CD14-positive monocyte (primary cell): Measurements from ENCODE around the gene ZNF451. TPM values are rescaled to one million over a fixed set of nuclear protein-coding genes. Genes with fewer than 3 reads are reported as not detected.

ENCODE experiments used
- DNase-seq, 3 donors: peaks; one replicate each; pipeline ENCODE4 v3.0.0-alpha.2; 2011 to 2022
- H2AFZ ChIP-seq: 2 replicates; pipeline ENCODE4 v1.6.0; 2012; ENCODE audit warnings: mild to moderate bottlenecking, low read depth, low read length, inconsistent platforms; ENCODE audit not compliant: insufficient read depth, poor library complexity, severe bottlenecking
- H3K27ac ChIP-seq, 2 donors: 1 replicate in 1 of 2; 2 replicates in 1 of 2; pipeline ENCODE4 v1.5.1; 2012 to 2013; ENCODE audit warnings: low read length in 2 of 2, control low read depth in 1 of 2, inconsistent platforms in 1 of 2, low read depth in 1 of 2, mild to moderate bottlenecking in 1 of 2
- H3K27me3 ChIP-seq, 2 donors: one replicate each; pipeline versions ENCODE4 v1.6.0 to v1.6.1; 2011 to 2013; ENCODE audit warnings: low read length in 2 of 2; ENCODE audit not compliant: control insufficient read depth in 2 of 2, insufficient read depth in 2 of 2
- H3K36me3 ChIP-seq, 2 donors: replicated peaks in 1 of 2; 1 replicate in 1 of 2; 2 replicates in 1 of 2; pipeline versions ENCODE4 v1.5.1 to v1.6.1; 2012 to 2013; ENCODE audit warnings: low read length in 2 of 2, control low read depth in 1 of 2, inconsistent platforms in 1 of 2, mild to moderate bottlenecking in 1 of 2; ENCODE audit not compliant: insufficient read depth in 2 of 2, control insufficient read depth in 1 of 2
- H3K4me1 ChIP-seq, 2 donors: 1 replicate in 1 of 2; 2 replicates in 1 of 2; pipeline versions ENCODE4 v1.5.1 to v1.6.1; 2012 to 2013; ENCODE audit warnings: low read length in 2 of 2, control low read depth in 1 of 2, inconsistent platforms in 1 of 2, mild to moderate bottlenecking in 1 of 2, moderate library complexity in 1 of 2; ENCODE audit not compliant: insufficient read depth in 2 of 2, control insufficient read depth in 1 of 2
- H3K4me2 ChIP-seq: replicated peaks from 2 replicates; pipeline ENCODE3; 2012; ENCODE audit warnings: low read length, moderate library complexity, mild to moderate bottlenecking; ENCODE audit not compliant: poor library complexity, severe bottlenecking; ENCODE audit errors: extremely low read depth
- H3K4me3 ChIP-seq, 3 experiments: fragments of 200-600 bp in 1 of 3; sonication (generic) in 1 of 3; replicated peaks in 1 of 3; 1 replicate in 2 of 3; 2 replicates in 1 of 3; pipeline ENCODE4 v1.5.1; 2011 to 2013; ENCODE audit warnings: low read length in 3 of 3, mild to moderate bottlenecking in 3 of 3, control low read depth in 2 of 3, low read depth in 2 of 3, inconsistent platforms in 1 of 3, moderate library complexity in 1 of 3
- H3K79me2 ChIP-seq: 2 replicates; pipeline ENCODE4 v1.6.0; 2012; ENCODE audit warnings: mild to moderate bottlenecking, control low read depth, inconsistent platforms, low read length, moderate library complexity; ENCODE audit not compliant: insufficient read depth
- H3K9ac ChIP-seq: 2 replicates; pipeline ENCODE4 v1.6.0; 2017; ENCODE audit warnings: low read length, mild to moderate bottlenecking; ENCODE audit not compliant: insufficient read depth, poor library complexity, severe bottlenecking
- H3K9me3 ChIP-seq, 2 donors: replicated peaks in 1 of 2; 1 replicate in 1 of 2; 2 replicates in 1 of 2; pipeline versions ENCODE4 v1.5.1 to v1.6.1; 2012 to 2013; ENCODE audit warnings: low read length in 2 of 2, control low read depth in 1 of 2; ENCODE audit not compliant: control insufficient read depth in 1 of 2, insufficient read depth in 1 of 2
- H4K20me1 ChIP-seq: 2 replicates; pipeline ENCODE4 v1.6.0; 2012; ENCODE audit warnings: mild to moderate bottlenecking, low read length, control low read depth, moderate library complexity; ENCODE audit not compliant: insufficient read depth
- H3K27ac Mint-ChIP-seq, 7 donors: one replicate each; pipeline ENCODE4 v1.8.0; 2020; ENCODE audit warnings: mild to moderate bottlenecking in 7 of 7, mixed read lengths in 7 of 7, moderate library complexity in 6 of 7, inconsistent platforms in 2 of 7
- H3K27me3 Mint-ChIP-seq, 3 donors: one replicate each; pipeline ENCODE4 v1.8.0; 2021 to 2022; ENCODE audit warnings: low read depth in 3 of 3, mild to moderate bottlenecking in 3 of 3, mixed read lengths in 3 of 3, moderate library complexity in 3 of 3, inconsistent platforms in 1 of 3
- H3K36me3 Mint-ChIP-seq, 2 donors: one replicate each; pipeline ENCODE4 v1.8.0; 2020; ENCODE audit warnings: mixed read lengths in 2 of 2, inconsistent platforms in 1 of 2, mild to moderate bottlenecking in 1 of 2
- H3K4me1 Mint-ChIP-seq: one replicate; pipeline ENCODE4 v1.8.0; 2020; ENCODE audit warnings: mild to moderate bottlenecking, mixed read lengths
- H3K4me3 Mint-ChIP-seq, 2 donors: one replicate each; pipeline ENCODE4 v1.8.0; 2020; ENCODE audit warnings: mild to moderate bottlenecking in 2 of 2, mixed read lengths in 2 of 2, moderate library complexity in 1 of 2
- H3K9me3 Mint-ChIP-seq, 7 donors: one replicate each; pipeline ENCODE4 v1.8.0; 2020 to 2022; ENCODE audit warnings: mixed read lengths in 7 of 7, mild to moderate bottlenecking in 6 of 7, moderate library complexity in 6 of 7, inconsistent platforms in 2 of 7
- CTCF ChIP-seq: fragments of 200-600 bp; IDR thresholded peaks from one replicate; pipeline ENCODE4 v1.8.0; 2022; ENCODE audit warnings: antibody characterized with exemption, mild to moderate bottlenecking
- WGBS: methylation state at CpG from one replicate; pipeline ENCODE4 v1.1.5; 2013; ENCODE audit warnings: missing lambda C conversion rate; ENCODE audit not compliant: insufficient coverage; 5-methylcytosine and 5-hydroxymethylcytosine counted together
- intact Hi-C, 2 donors: fragments of 100-400 bp; cut with micrococcal nuclease; formaldehyde crosslinking; loops; one replicate each; pipeline versions ENCODE4 v1.15.0 to v1.15.1; 2023
- polyA plus RNA-seq, 3 donors: library from polyadenylated mRNA; depleted of rRNA in 1 of 3; unstranded in 2 of 3; stranded (reverse) in 1 of 3; fragments of 300-500 nt in 2 of 3; fragments of >200 nt in 1 of 3; fragmentation: Illumina TruSeq in 2 of 3; gene quantifications; 1 replicate in 2 of 3; 2 replicates in 1 of 3; pipeline ENCODE4 v1.2.3, GENCODE V29; 2012 to 2021

The ZNF451 gene
- polyA plus RNA-seq, 3 donors: 7.9 to 22.0 (median 19.1) TPM

- Histone ChIP-seq H3K27me3 (no peaks in the 10 kb centered on the region), H3K9ac (no peak overlapping the region), H4K20me1 (no peaks in the 10 kb centered on the region), H3K4me1 (no peaks in the 10 kb centered on the region), H3K79me2 (no peaks in the 10 kb centered on the region), H3K9me3 (no peaks in the 10 kb centered on the region), H3K36me3 (no peaks in the 10 kb centered on the region), H3K4me2 (no peak overlapping the region), H2AFZ (no peak overlapping the region), H3K4me3 (no peak overlapping the region), H3K27ac (no peak overlapping the region)
- Mint-ChIP-seq H3K36me3 (no peaks in the 10 kb centered on the region), H3K27me3 (peaks cover 0 to 2% (median 0%) of the 10 kb centered on the region in 3 donors), H3K4me3 (no peak overlapping the region), H3K4me1 (no peaks in the 10 kb centered on the region), H3K27ac (no peak overlapping the region), H3K9me3 (no peaks in the 10 kb centered on the region)
- WGBS: 100% methylated on average over 1 of the region's 1 CpG
- TF ChIP-seq CTCF: no peak
- no peak for DNase-seq
- intact Hi-C loops: no loop called here
Observed at GRCh38 chr6:57201718-57202117, 111.7 kb downstream of the ZNF451 start.

- intact Hi-C loops: no loop called here
Observed at GRCh38 chr6:57205550-57206328, 115.8 kb downstream of the ZNF451 start.

More at GRCh38 chr6:57205550-57206328, 115.8 kb downstream of the ZNF451 start:
- H3K4me3 Mint-ChIP-seq: no peak overlapping the region
- Histone ChIP-seq H3K4me1 (no peaks in the 10 kb centered on the region), H3K36me3 (no peaks in the 10 kb centered on the region), H3K27me3 (no peaks in the 10 kb centered on the region), H3K9ac (no peak overlapping the region), H3K9me3 (no peaks in the 10 kb centered on the region), H2AFZ (no peak overlapping the region), H3K27ac (no peak overlapping the region), H3K4me2 (no peak overlapping the region), H3K4me3 (no peak overlapping the region), H3K79me2 (no peaks in the 10 kb centered on the region), H4K20me1 (no peaks in the 10 kb centered on the region)
- H3K4me1 Mint-ChIP-seq: no peaks in the 10 kb centered on the region
- no peak for DNase-seq
- WGBS: 97% methylated on average over 6 of the region's 7 CpGs
- no peak for TF ChIP-seq CTCF
- H3K27ac Mint-ChIP-seq: no peak overlapping the region
- H3K36me3 Mint-ChIP-seq: no peaks in the 10 kb centered on the region
- peaks cover 0 to 2% (median 0%) of the 10 kb centered on the region in 3 donors for H3K27me3 Mint-ChIP-seq
- no peaks in the 10 kb centered on the region for H3K9me3 Mint-ChIP-seq
